Measurements from ENCODE around the gene USP1.

DNA sequence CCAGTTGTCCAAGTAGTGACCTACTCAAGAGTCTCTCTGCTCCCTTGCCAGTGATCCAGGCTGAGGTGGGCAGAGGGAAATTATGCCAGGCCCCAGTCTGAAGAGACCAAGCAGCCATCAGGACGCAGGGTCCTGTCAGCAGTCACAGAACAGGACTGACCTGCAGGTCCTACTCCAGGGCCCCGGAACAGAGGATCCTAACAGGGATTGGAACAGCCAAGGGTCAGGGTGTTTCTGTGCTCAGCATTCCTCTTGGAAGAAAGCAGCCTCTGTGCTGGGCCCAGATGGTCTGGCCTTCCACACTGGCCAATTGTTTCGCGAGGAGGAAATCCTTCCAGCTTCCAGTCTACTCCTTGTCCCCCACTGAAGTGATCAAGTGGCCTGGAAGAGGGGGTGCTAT lies 41.6 kb upstream of the USP1 start:
- TF ChIP-seq, protein P1, sequence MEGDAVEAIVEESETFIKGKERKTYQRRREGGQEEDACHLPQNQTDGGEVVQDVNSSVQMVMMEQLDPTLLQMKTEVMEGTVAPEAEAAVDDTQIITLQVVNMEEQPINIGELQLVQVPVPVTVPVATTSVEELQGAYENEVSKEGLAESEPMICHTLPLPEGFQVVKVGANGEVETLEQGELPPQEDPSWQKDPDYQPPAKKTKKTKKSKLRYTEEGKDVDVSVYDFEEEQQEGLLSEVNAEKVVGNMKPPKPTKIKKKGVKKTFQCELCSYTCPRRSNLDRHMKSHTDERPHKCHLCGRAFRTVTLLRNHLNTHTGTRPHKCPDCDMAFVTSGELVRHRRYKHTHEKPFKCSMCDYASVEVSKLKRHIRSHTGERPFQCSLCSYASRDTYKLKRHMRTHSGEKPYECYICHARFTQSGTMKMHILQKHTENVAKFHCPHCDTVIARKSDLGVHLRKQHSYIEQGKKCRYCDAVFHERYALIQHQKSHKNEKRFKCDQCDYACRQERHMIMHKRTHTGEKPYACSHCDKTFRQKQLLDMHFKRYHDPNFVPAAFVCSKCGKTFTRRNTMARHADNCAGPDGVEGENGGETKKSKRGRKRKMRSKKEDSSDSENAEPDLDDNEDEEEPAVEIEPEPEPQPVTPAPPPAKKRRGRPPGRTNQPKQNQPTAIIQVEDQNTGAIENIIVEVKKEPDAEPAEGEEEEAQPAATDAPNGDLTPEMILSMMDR (IDR thresholded peaks at IDR 0.05), result no peak
- no peak for TF ChIP-seq POLR2A (IDR thresholded peaks at IDR 0.05)
